ENCODE results near the gene KCNJ18. TPM values are rescaled to one million over a fixed set of nuclear protein-coding genes. Genes with fewer than 3 reads are reported as not detected.
"Not testable (repeated sequence)": the region's sequence is repeated elsewhere in the genome, so short reads cannot be mapped to it uniquely, and the experiment has no call there.

Gene KCNJ18
- total RNA-seq, 2 donors from 2014 or later: not detected

DNA sequence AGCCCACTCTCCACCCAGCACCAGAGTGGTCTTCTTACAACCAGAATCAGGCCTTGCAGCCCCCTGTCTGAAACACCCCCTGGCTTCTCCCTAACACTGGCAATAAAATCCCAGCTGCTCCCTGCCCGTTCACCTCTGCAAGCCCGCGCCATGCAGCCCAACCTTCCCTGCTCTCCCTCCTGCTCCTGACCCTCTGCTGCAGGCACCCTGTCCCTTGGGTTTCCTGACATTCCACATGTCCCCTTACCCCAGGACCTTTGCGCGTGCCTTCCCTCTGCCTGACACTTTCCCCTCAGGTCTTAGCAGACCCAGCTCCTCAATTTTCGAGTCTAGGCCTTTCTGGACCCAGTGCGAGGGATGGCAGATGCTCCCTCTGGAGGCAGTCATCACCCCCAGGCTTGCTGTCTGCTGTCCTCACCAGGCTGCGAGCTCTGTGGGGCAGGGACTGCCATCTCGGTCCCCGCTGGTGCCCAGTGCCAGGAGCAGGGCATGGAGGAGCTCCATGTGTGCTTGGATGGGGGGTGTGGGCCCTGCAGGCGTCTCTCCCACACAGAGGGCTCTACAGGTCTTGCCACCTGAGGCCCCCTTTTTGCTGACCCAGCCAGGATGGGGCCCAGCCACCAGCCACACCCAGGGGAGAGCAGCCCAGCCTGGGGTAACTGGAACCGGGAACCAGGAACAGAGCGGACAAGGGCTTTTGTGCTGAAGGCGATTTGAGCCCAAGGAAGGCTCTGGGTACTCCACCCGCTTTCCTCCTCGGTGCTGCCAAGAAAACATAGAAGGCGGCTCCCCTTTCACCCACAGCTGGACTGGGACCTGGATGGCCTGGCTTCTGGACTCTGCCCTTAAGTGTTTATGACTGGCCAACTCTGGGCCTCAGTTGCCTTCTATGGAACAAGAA, 15.6 kb downstream of the KCNJ18 start:
- H3K4me1 ChIP-seq; H3K9me3 ChIP-seq; H3K4me3 ChIP-seq; H3K27me3 ChIP-seq; H3K27ac ChIP-seq; DNase-seq (ENCODE audit: low spot score); H3K36me3 ChIP-seq: not testable (repeated sequence)

DNA sequence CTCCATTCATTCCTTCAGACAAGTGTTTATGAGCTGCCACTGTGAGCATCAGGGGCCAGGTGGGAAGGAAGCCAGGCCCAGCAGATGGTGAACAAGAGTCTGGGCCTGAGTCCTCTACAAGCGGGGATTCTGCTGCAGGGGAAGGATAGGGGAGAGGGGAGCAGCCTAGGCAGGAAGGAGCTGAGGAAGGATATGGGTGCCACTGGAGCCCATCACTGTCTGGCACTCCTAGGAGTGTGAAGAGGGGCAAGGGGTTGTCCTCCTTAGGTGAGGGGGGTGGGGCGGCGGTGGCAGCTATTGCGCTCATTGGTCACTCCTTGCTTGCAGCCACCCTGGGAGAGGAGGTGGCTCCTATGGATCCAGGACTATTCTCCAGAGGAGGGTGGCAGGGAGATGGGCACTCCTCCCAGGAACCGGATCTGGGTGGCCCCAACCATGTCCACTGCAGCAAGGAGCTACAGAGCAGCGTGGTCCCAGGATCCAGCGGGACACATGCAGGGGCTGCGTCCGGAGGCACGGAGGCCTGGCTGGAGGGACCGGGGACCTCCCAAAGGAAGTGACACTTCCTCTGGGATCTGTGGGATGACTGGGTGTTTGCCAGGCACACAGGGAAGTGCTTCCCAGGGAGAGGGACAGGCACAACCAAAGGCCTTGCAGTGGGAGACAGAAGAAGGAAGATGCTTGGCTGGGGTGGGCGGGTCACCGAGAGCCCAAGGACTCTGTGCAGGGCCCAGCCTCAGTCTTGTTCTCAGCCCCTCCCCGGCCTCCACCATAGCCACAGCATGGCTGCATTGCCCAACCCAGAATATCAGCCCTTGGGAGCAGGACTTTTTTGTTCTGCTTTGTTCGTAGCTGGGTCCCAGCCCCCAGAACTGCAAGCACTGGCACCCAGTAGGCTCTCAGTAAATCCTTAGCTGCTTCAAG, 16.6 kb downstream of the KCNJ18 start:
- H3K4me1 ChIP-seq; DNase-seq (ENCODE audit: low spot score); H3K9me3 ChIP-seq; H3K4me3 ChIP-seq; H3K36me3 ChIP-seq; H3K27ac ChIP-seq; H3K27me3 ChIP-seq: not testable (repeated sequence)

DNA sequence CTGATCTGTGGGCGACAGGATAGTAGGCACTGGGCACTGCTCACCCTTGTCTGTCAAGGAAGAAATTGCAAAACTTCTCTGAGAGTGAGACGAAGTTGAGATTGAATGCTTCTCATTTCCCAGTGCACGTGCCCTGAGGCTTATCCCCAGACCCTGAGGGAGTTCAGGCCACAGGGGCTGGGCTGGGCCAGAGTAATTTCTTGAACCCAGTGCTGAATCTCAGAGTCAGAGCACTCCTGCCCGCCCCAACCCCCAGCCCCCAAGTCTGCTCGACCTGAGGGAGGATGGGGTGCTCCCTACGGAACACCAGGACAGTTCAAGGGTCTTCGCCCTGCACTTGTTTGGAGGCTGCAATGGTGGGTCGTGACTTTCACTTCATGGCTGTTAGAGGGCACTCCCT, 17.7 kb downstream of the KCNJ18 start:
- not testable (repeated sequence) for H3K9me3 ChIP-seq; H3K36me3 ChIP-seq; H3K4me1 ChIP-seq; DNase-seq (ENCODE audit: low spot score); H3K4me3 ChIP-seq; H3K27me3 ChIP-seq; H3K27ac ChIP-seq

DNA sequence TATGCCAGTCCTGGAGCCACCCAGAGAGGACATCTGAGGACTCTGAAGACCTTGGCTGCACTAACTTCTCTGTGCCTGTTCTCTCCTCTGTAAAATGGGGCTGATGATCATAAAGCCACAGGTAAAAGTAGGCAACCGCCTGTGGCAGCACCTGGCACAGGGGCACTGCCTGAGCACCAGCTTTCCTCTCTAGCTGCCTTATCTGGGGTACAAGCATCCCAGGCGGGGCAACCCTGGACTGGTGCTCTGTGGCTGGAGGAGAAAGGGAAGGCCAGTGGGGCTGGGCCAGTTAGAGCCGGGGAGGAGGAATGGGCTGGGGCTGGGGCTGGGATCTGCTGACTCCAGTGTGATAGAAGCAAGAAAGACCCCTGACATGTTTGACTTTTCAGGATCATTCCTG, 18.2 kb downstream of the KCNJ18 start:
- H3K27me3 ChIP-seq; H3K36me3 ChIP-seq; H3K4me1 ChIP-seq; H3K27ac ChIP-seq; H3K9me3 ChIP-seq; H3K4me3 ChIP-seq; DNase-seq (ENCODE audit: low spot score): not testable (repeated sequence)

DNA sequence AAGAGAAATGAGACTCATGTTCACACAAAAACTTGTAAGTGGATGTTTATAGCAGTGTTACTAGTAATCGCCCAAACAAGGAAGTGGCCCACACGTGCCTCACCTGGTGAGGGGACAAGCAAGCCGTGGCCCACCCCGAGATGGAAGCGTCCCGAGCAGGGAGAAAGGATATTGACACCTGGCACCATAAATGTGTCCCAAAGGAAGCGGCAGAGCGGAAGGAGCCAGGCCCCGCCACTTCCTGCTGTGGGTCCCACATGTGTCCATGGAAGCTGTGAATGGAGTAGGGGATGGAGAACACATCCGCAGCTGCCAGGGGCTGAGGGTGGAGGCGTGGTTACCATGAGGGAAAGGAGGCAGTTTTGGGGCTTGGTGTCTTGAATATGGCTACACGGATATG, 18.9 kb downstream of the KCNJ18 start:
- Histone ChIP-seq H3K36me3 (no peaks in the 10 kb centered on the region), H3K27me3 (no peaks in the 10 kb centered on the region), H3K4me1 (no peaks in the 10 kb centered on the region), H3K9me3 (no peaks in the 10 kb centered on the region), H3K4me3 (no peak overlapping the region), H3K27ac (no peak overlapping the region)
- DNase-seq (ENCODE audit: low spot score): no peak
- TF ChIP-seq, protein P1, sequence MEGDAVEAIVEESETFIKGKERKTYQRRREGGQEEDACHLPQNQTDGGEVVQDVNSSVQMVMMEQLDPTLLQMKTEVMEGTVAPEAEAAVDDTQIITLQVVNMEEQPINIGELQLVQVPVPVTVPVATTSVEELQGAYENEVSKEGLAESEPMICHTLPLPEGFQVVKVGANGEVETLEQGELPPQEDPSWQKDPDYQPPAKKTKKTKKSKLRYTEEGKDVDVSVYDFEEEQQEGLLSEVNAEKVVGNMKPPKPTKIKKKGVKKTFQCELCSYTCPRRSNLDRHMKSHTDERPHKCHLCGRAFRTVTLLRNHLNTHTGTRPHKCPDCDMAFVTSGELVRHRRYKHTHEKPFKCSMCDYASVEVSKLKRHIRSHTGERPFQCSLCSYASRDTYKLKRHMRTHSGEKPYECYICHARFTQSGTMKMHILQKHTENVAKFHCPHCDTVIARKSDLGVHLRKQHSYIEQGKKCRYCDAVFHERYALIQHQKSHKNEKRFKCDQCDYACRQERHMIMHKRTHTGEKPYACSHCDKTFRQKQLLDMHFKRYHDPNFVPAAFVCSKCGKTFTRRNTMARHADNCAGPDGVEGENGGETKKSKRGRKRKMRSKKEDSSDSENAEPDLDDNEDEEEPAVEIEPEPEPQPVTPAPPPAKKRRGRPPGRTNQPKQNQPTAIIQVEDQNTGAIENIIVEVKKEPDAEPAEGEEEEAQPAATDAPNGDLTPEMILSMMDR (IDR thresholded peaks at IDR 0.05): no peak

DNA sequence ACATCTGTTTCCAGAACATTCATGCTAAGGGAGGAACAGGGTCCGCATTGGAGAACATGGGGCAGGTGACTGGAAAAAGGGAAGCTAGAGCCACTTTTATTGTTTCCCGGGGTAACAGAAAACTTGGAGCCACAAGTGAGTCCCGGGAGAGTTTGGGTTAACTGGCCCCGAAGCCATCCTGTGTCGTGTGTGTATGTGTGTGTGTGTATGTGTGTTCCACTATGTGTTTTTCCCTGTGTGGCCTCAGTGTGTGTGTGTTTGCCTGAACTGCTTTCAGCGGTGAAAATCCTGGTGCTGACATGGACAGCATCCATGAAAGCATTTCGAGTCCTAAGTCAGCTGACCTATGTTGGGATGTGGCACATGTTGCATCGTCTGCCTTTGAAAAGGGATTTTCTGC, 20.7 kb downstream of the KCNJ18 start:
- not testable (repeated sequence) for H3K9me3 ChIP-seq; H3K4me1 ChIP-seq; DNase-seq (ENCODE audit: low spot score); H3K4me3 ChIP-seq; H3K36me3 ChIP-seq; H3K27me3 ChIP-seq; H3K27ac ChIP-seq

DNA sequence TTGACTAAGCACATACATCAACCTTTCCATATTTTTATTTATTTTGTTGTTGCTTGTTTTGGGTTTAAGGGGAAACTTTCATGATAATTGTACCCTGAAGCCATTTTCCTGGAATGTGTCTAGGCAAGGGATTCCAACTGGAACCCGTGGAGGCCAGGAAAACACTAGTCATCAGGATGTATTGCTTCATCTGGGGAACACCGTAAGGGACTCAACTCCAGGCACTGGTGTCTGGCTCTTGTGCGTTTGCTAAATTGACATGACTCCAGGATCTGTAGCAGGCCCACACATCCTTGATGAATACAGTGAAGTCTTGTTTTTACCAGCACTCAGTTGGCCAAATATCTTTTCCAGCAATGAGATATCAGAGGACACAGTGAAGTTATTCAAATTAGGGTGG, 21.3 kb downstream of the KCNJ18 start:
- not testable (repeated sequence) for H3K4me3 ChIP-seq, H3K9me3 ChIP-seq

DNA sequence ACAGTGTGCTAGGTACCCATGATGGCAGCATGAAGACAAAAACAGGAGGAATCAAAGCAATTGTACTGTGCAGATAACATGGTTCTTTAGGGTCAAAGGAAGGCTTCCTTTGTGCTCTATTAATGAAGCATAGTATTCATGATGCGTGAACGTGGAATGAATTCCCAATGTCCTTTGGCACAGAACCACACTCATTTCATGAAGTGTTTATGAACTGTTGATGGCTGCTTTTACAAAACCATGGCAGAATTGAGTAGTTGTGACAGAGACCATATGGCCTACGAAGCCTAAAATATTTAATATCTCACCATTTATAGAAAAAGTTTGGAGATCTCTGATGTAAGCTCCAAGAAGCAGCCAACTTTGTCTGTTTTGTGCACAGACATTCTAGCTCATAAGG, 22.4 kb downstream of the KCNJ18 start:
- H3K27ac ChIP-seq, H3K27me3 ChIP-seq, H3K36me3 ChIP-seq: not testable (repeated sequence)

More for the DNA sequence above, 21.3 kb downstream of the KCNJ18 start:
- not testable (repeated sequence) for DNase-seq (ENCODE audit: low spot score); H3K27me3 ChIP-seq; H3K27ac ChIP-seq; H3K4me1 ChIP-seq; H3K36me3 ChIP-seq

DNA sequence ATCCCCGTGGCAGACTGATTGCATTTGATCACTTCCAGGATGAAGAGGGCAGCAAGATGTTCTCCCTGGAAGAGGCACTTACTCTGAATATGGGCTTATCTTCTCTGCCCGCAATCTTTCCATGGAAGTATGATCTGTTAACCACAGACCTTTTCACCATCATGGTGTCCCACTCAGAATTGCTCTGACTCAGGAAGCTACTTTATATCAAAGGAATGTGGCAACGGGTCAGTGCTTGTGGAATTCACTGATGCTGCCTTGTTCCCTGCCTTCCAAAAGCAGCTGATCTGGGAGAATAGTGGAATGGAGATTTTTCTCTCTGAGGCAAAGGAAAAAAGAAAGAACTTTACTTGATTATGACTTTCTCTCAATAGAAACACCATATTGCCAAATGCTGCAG, 23.6 kb downstream of the KCNJ18 start:
- not testable (repeated sequence) for H3K36me3 ChIP-seq; DNase-seq (ENCODE audit: low spot score); H3K27me3 ChIP-seq; H3K4me3 ChIP-seq; H3K9me3 ChIP-seq; H3K27ac ChIP-seq; H3K4me1 ChIP-seq

More for the DNA sequence above, 22.4 kb downstream of the KCNJ18 start:
- H3K9me3 ChIP-seq; H3K4me1 ChIP-seq; H3K4me3 ChIP-seq; DNase-seq (ENCODE audit: low spot score): not testable (repeated sequence)

DNA sequence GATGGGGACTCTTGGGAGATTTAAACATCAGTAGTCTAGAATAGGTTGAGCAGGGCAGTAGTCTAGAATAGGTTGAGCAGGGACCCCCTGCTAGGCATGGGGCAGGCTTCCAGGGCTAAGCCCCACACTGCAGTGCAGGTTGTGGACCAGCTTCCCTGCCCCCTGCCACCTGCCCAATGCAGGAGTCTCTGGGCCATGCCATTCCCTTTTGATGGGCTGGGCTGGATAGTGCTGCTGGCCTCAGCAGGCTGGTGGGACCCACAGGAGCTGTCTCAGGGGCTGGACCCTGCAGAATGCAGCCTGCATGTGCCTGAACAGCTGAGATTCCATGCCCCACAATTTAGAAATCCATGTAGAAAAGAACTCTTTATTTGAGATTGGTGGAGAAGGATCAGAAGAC, 26.6 kb downstream of the KCNJ18 start:
- not testable (repeated sequence) for H3K4me3 ChIP-seq; H3K27ac ChIP-seq; H3K9me3 ChIP-seq; H3K36me3 ChIP-seq; DNase-seq (ENCODE audit: low spot score); H3K4me1 ChIP-seq; H3K27me3 ChIP-seq

DNA sequence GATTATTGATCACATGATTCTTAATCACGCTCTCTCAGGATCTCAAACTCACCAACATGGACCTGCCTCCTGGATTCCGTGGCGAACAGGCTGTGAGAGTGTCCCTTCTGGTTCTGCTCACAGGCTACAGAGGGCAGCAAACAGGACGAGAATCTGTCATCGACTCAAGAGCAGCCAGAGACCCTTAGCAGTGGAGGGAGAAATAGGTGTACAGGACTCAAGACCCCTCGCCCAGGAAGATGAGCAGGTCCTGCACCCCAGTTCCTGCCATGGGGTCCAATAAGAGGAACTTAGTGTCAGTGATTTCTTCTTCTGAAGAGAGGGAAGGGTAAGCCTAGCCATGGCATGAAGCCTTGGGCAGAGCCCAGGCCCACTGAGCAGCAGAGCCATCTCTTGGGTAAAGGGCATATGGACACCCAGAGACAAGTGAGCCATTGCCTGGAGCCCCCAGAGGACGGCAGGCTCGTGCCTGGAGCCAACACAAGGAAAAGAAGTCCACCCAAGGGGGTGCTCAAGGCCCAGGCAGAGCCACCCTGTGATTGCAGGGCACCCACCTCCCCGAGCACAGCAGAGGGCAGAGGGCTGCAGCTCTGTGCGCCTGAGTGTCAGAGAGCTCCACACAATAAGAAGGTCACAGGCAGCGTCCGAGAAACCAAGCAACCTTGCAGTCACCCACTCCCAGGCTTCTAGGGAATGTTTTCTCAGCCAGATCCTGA, 27.3 kb downstream of the KCNJ18 start:
- not testable (repeated sequence) for H3K9me3 ChIP-seq; H3K4me3 ChIP-seq; H3K4me1 ChIP-seq; DNase-seq (ENCODE audit: low spot score); H3K27me3 ChIP-seq; H3K36me3 ChIP-seq; H3K27ac ChIP-seq

DNA sequence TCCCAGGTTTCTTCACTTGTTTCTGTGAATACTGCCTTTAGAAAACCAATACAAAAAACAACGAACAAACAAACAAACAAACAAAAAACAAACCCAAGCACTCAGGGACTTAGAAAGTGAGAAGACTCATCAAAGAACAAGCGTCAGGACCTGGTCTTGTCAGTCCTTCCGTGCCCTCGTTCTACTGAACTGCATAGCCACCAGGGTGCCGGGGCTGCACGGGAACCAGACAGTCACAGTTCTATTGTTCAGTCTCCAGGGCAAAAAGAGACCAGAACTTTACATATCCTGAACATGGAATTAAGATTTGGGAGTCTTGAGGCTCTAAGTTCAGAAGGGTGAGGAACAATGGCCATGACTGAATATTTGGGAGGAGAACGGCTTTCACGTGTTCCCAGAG, 28.2 kb downstream of the KCNJ18 start:
- H3K4me1 ChIP-seq; H3K4me3 ChIP-seq; H3K36me3 ChIP-seq; H3K27me3 ChIP-seq; H3K27ac ChIP-seq; DNase-seq (ENCODE audit: low spot score); H3K9me3 ChIP-seq: not testable (repeated sequence)

DNA sequence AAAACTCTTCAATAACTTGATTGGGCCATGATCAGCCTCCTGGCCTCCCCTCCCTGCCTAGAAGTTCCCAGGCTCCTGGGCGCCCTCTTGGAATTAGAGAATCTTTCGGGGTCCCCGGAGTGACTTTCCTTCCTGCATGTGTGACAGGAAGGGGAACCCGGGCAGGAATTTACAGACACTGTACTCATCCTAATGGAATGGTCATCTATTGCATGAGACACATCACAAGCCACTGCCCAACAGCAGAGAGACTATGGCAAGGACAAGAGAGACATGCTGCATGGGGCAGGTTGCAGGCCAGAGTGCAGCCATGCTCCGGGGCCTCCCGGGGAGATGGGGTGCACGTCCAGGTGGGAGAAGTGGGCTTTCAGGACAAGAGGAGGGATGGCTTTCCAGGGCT, 29.9 kb downstream of the KCNJ18 start:
- not testable (repeated sequence) for H3K4me3 ChIP-seq; H3K36me3 ChIP-seq; DNase-seq (ENCODE audit: low spot score); H3K9me3 ChIP-seq; H3K27me3 ChIP-seq; H3K27ac ChIP-seq; H3K4me1 ChIP-seq

Data from right atrium auricular region (tissue), 2 donors.